K562 (cell line): ENCODE measurements around the gene OCEL1. TPM values are rescaled to one million over a fixed set of nuclear protein-coding genes. Genes with fewer than 3 reads are reported as not detected.

Experiments
- FOXJ2 ChIP-seq: fragments of 200-800 bp; sonication (Bioruptor generic); IDR thresholded peaks from 2 replicates; pipeline ENCODE4 v1.6.1; 2016; ENCODE audit warnings: missing genetic modification characterization, missing compliant biosample characterization
- HEY1 ChIP-seq: fragments of 250-450 bp; sonication (Bioruptor Pico); IDR thresholded peaks from 2 replicates; pipeline ENCODE4 v1.5.0; 2020; ENCODE audit warnings: mild to moderate bottlenecking, moderate library complexity, borderline replicate concordance
- HNRNPH1 ChIP-seq: fragments of 200-400 bp; formaldehyde crosslinking; optimal IDR thresholded peaks from 2 replicates; pipeline ENCODE3; 2017; ENCODE audit warnings: low read depth, mild to moderate bottlenecking, low read length, moderate library complexity
- MEF2A ChIP-seq: IDR thresholded peaks from 2 replicates; pipeline ENCODE4 v1.6.1; 2011; ENCODE audit warnings: low read depth, mild to moderate bottlenecking, low read length, moderate library complexity; ENCODE audit not compliant: control insufficient read depth
- SRF ChIP-seq, 2 experiments: fragments of 250-450, 450-650 bp in 1 of 2; sonication (Bioruptor Pico) in 1 of 2; sonication (generic) in 1 of 2; formaldehyde crosslinking; IDR thresholded peaks; 2 replicates each; pipeline versions ENCODE4 v1.5.0 to v1.5.1; 2020 to 2022; ENCODE audit warnings: mild to moderate bottlenecking in 1 of 2, missing genetic modification reagents in 1 of 2
- TEAD4 ChIP-seq, 2 experiments: sonication (generic) in 1 of 2; formaldehyde crosslinking in 1 of 2; IDR thresholded peaks; 2 replicates each; pipeline versions ENCODE4 v1.6.1 to v1.8.0; 2012 to 2022; ENCODE audit warnings: borderline replicate concordance in 1 of 2, inconsistent platforms in 1 of 2, low read length in 1 of 2, mild to moderate bottlenecking in 1 of 2, missing genetic modification reagents in 1 of 2
- ZNF165 ChIP-seq: fragments of 250-450 bp; sonication (Bioruptor Pico); IDR thresholded peaks from 2 replicates; pipeline ENCODE4 v1.4.0; 2020; ENCODE audit warnings: borderline replicate concordance
- ZNF316 ChIP-seq: fragments of 450-650 bp; IDR thresholded peaks from 2 replicates; pipeline ENCODE4 v1.6.1; 2016
- polyA plus RNA-seq, 8 experiments: library from polyadenylated mRNA; depleted of rRNA in 4 of 8; stranded (reverse) in 5 of 8; unstranded in 3 of 8; fragments of >200 nt; fragmentation: Nextera tagmentation in 2 of 8; fragmentation: Illumina TruSeq in 1 of 8; extraction: Ambion mirVana in 2 of 8; extraction: Trizol in 1 of 8; gene quantifications; 2 replicates each; pipeline versions ENCODE4 v1.2.1 to v1.2.3, GENCODE V29; 2011 to 2014; ENCODE audit warnings: inconsistent platforms in 1 of 8, missing spikeins in 1 of 8
- total RNA-seq, 7 experiments: library from RNA; depleted of rRNA in 6 of 7; stranded (reverse); fragments of >200 nt in 6 of 7; fragmentation: Illumina TruSeq in 2 of 7; extraction: Trizol in 2 of 7; gene quantifications; 2 replicates each; pipeline versions ENCODE4 v1.2.1 to v1.2.3, GENCODE V29; 2011 to 2021; ENCODE audit warnings: low replicate concordance in 1 of 7
- TF ChIP-seq, protein P1 (sequence below): sonication (generic); formaldehyde crosslinking; IDR thresholded peaks from 2 replicates; pipeline ENCODE4 v1.8.1; 2023; ENCODE audit warnings: mild to moderate bottlenecking, missing genetic modification reagents
- TF ChIP-seq, protein P2 (sequence below): fragments of 250-450 bp; sonication (Bioruptor Pico); IDR thresholded peaks from 2 replicates; pipeline ENCODE4 v1.5.0; 2021
- TF ChIP-seq, protein P3 (sequence below): sonication (generic); formaldehyde crosslinking; IDR thresholded peaks from 2 replicates; pipeline ENCODE4 v1.8.1; 2023; ENCODE audit warnings: mild to moderate bottlenecking, missing genetic modification reagents
- TF ChIP-seq, protein P4 (sequence below): fragments of 250-450 bp; sonication (Bioruptor Pico); IDR thresholded peaks from 2 replicates; pipeline ENCODE4 v1.5.0; 2020; ENCODE audit warnings: mild to moderate bottlenecking

The OCEL1 gene
- total and polyA plus RNA-seq, 9 of the 15 experiments (the other 6 are each of a cell fraction or from before 2014, with no cell fraction given) = 8.0 to 38.0 (median 12.4) TPM

DNA sequence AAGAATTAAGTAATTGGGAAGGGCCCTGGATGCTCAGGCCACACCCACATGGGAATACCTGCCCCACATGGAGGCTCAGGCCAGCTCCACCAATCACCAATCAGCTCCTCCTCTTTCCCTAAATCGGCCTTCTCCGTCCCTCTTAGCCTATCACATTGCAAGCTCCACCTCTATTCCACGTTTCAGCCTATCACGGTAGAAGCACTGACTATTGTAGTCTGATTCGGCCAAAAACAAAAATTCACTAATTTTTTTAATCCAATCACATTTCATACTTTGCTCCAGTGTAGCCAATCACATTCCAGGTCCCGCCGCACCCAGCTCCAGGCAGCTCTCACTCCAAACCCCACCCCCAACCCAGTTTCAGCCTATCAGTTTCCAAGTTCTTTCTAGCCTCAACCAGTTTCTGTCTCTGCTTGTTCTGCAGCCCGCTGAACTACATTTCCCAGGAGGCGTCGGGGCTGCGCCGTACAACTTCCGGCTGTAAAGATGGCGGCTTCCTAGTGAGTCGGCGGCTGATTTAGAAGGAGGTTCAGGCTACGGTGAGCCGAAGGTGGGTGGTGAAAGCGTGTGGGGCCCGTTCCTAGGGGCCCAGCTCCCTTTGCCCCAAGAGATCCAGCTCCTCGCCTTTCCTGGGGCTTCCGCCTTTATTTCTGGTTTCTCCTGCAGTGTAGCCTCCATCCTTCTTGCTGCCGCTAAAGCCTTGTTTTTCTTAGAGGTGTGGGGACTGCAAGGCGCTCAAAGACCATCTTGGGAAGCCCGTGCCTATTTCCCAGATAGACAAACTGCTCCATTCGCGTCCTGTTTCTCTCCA lies 41.2 kb downstream of the OCEL1 start, which contains the start of gene BABAM1 (continued):
- TF ChIP-seq, protein P1, sequence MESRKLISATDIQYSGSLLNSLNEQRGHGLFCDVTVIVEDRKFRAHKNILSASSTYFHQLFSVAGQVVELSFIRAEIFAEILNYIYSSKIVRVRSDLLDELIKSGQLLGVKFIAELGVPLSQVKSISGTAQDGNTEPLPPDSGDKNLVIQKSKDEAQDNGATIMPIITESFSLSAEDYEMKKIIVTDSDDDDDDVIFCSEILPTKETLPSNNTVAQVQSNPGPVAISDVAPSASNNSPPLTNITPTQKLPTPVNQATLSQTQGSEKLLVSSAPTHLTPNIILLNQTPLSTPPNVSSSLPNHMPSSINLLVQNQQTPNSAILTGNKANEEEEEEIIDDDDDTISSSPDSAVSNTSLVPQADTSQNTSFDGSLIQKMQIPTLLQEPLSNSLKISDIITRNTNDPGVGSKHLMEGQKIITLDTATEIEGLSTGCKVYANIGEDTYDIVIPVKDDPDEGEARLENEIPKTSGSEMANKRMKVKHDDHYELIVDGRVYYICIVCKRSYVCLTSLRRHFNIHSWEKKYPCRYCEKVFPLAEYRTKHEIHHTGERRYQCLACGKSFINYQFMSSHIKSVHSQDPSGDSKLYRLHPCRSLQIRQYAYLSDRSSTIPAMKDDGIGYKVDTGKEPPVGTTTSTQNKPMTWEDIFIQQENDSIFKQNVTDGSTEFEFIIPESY = no peak
- TF ChIP-seq TEAD4 (IDR thresholded peaks at IDR 0.05; ENCODE audit: low read length) = peak; percentile 17; the same call in 1 of the 2 replicates
- no peak for TF ChIP-seq TEAD4 (CRISPR knock-in tag; IDR thresholded peaks at IDR 0.05; ENCODE audit: borderline replicate concordance)
- TF ChIP-seq ZNF165 (CRISPR knock-in tag) = no peak
- no peak for TF ChIP-seq ZNF316
- no peak for TF ChIP-seq HEY1
- TF ChIP-seq, protein P2, sequence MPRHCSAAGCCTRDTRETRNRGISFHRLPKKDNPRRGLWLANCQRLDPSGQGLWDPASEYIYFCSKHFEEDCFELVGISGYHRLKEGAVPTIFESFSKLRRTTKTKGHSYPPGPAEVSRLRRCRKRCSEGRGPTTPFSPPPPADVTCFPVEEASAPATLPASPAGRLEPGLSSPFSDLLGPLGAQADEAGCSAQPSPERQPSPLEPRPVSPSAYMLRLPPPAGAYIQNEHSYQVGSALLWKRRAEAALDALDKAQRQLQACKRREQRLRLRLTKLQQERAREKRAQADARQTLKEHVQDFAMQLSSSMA (CRISPR knock-in tag) = no peak
- no peak for TF ChIP-seq MEF2A
- TF ChIP-seq HNRNPH1 = no peak
- TF ChIP-seq, protein P3, sequence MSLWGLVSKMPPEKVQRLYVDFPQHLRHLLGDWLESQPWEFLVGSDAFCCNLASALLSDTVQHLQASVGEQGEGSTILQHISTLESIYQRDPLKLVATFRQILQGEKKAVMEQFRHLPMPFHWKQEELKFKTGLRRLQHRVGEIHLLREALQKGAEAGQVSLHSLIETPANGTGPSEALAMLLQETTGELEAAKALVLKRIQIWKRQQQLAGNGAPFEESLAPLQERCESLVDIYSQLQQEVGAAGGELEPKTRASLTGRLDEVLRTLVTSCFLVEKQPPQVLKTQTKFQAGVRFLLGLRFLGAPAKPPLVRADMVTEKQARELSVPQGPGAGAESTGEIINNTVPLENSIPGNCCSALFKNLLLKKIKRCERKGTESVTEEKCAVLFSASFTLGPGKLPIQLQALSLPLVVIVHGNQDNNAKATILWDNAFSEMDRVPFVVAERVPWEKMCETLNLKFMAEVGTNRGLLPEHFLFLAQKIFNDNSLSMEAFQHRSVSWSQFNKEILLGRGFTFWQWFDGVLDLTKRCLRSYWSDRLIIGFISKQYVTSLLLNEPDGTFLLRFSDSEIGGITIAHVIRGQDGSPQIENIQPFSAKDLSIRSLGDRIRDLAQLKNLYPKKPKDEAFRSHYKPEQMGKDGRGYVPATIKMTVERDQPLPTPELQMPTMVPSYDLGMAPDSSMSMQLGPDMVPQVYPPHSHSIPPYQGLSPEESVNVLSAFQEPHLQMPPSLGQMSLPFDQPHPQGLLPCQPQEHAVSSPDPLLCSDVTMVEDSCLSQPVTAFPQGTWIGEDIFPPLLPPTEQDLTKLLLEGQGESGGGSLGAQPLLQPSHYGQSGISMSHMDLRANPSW (CRISPR knock-in tag) = no peak
- peak; percentile 41 to 76; a peak in 1 of 4 replicates for TF ChIP-seq SRF (CRISPR knock-in tag; IDR thresholded peaks at IDR 0.05)
- TF ChIP-seq, protein P4, sequence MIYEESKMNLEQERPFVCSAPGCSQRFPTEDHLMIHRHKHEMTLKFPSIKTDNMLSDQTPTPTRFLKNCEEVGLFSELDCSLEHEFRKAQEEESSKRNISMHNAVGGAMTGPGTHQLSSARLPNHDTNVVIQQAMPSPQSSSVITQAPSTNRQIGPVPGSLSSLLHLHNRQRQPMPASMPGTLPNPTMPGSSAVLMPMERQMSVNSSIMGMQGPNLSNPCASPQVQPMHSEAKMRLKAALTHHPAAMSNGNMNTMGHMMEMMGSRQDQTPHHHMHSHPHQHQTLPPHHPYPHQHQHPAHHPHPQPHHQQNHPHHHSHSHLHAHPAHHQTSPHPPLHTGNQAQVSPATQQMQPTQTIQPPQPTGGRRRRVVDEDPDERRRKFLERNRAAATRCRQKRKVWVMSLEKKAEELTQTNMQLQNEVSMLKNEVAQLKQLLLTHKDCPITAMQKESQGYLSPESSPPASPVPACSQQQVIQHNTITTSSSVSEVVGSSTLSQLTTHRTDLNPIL (CRISPR knock-in tag) = no peak
- TF ChIP-seq FOXJ2 (tag) = peak; percentile 94
